OCI-LY3 (cell line): ENCODE results near the gene SHC4.

Experiments used
- H2AFZ ChIP-seq: fragments of 200-600, 300-600 bp; shearing (Covaris generic); 2 replicates; pipeline ENCODE4 v1.6.0; 2014; ENCODE audit warnings: antibody characterized with exemption, low read depth, low read length
- H3K27ac ChIP-seq: fragments of 200-600, 300-600 bp; sonication (generic); 2 replicates; pipeline ENCODE4 v1.5.1; 2014; ENCODE audit warnings: mild to moderate bottlenecking, low read length, moderate library complexity, mixed read lengths
- H3K27me3 ChIP-seq: fragments of 200-600, 300-600 bp; sonication (generic); 2 replicates; pipeline ENCODE4 v1.6.1; 2014; ENCODE audit warnings: low read depth, low read length, mixed read lengths
- H3K36me3 ChIP-seq: fragments of 200-600, 300-600 bp; sonication (generic); replicated peaks from 2 replicates; pipeline ENCODE3; 2014; ENCODE audit warnings: low read depth, low read length, mixed read lengths
- H3K4me1 ChIP-seq: fragments of 300-600, 200-600 bp; sonication (generic); 2 replicates; pipeline ENCODE4 v1.6.1; 2014; ENCODE audit warnings: low read length, mixed read lengths
- H3K4me2 ChIP-seq: fragments of 200-600, 300-600 bp; sonication (generic); 2 replicates; pipeline ENCODE4 v1.6.1; 2014; ENCODE audit warnings: low read length, mixed read lengths
- H3K4me3 ChIP-seq: fragments of 300-600, 200-600 bp; sonication (generic); 2 replicates; pipeline ENCODE4 v1.5.1; 2014; ENCODE audit warnings: antibody characterized with exemption, mild to moderate bottlenecking, low read length, moderate library complexity
- H3K79me2 ChIP-seq: fragments of 300-600, 200-600 bp; shearing (Covaris generic); 2 replicates; pipeline ENCODE4 v1.6.1; 2014; ENCODE audit warnings: mild to moderate bottlenecking, low read length, mixed read lengths
- H3K9ac ChIP-seq: fragments of 300-600, 200-600 bp; shearing (Covaris generic); 2 replicates; pipeline ENCODE4 v1.6.0; 2014; ENCODE audit warnings: mild to moderate bottlenecking, low read length, moderate library complexity
- H3K9me3 ChIP-seq: fragments of 200-600, 300-600 bp; shearing (Covaris generic); 2 replicates; pipeline ENCODE4 v1.6.1; 2014; ENCODE audit warnings: low read length, mixed read lengths; ENCODE audit not compliant: insufficient read depth
- H4K20me1 ChIP-seq: fragments of 200-600, 300-600 bp; sonication (generic); 2 replicates; pipeline ENCODE4 v1.6.1; 2016; ENCODE audit warnings: low read length, mixed read lengths; ENCODE audit not compliant: insufficient read depth
- CTCF ChIP-seq: fragments of 200-600, 300-600 bp; sonication (generic); IDR thresholded peaks from 2 replicates; pipeline ENCODE4 v1.5.1; 2014; ENCODE audit warnings: antibody characterized with exemption, low read length, low read depth
- EZH2phosphoT487 ChIP-seq: fragments of 200-600 bp; shearing (Covaris generic); IDR thresholded peaks from 2 replicates; pipeline ENCODE4 v1.6.1; 2018; ENCODE audit warnings: antibody characterized with exemption, mixed run types, low read depth

Gene SHC4

GRCh38 chr15:48810414-48811324, 153.1 kb downstream of the SHC4 start, which contains the start of gene CEP152:
CEP152 (minus strand) TSS chr15:48811069; CDS start chr15:48805649, 5,420 bp downstream.
- Histone ChIP-seq H3K27me3 (no peaks in the 10 kb centered on the region), H3K4me1 (peaks cover 19% of the 10 kb centered on the region), H3K27ac (peak within 1 kb of the TSS; percentile 45), H3K4me3 (peak within 1 kb of the TSS; percentile 94), H4K20me1 (0 out of 2 replicates have a peak, but pooled peaks cover 2% of the 10 kb centered on the region), H3K9me3 (no peaks in the 10 kb centered on the region), H3K9ac (peak within 1 kb of the TSS; percentile 96), H3K36me3 (no peaks in the 10 kb centered on the region), H3K4me2 (peak within 1 kb of the TSS; percentile 90), H2AFZ (peak within 1 kb of the TSS; percentile 100), H3K79me2 (peaks cover 46% of the 10 kb centered on the region)
- TF ChIP-seq CTCF (no peak), EZH2phosphoT487 (no peak)

- H3K27ac ChIP-seq, result no peak overlapping the region
- H3K9me3 ChIP-seq, result no peaks in the 10 kb centered on the region
- H2AFZ ChIP-seq, result no peak overlapping the region
- H3K36me3 ChIP-seq, result peaks cover 10% of the 10 kb centered on the region
- no peak overlapping the region for H3K9ac ChIP-seq
- H3K4me3 ChIP-seq, result no peak overlapping the region
- H4K20me1 ChIP-seq, result 0 out of 2 replicates have a peak, but pooled peaks cover 6% of the 10 kb centered on the region
- TF ChIP-seq EZH2phosphoT487 (no peak), CTCF (no peak)
- peaks cover 14% of the 10 kb centered on the region for H3K4me1 ChIP-seq
- no peaks in the 10 kb centered on the region for H3K27me3 ChIP-seq
- peaks cover 78% of the 10 kb centered on the region for H3K79me2 ChIP-seq
- H3K4me2 ChIP-seq, result no peak overlapping the region
Measured at GRCh38 chr15:48806151-48806550, 157.6 kb downstream of the SHC4 start.

GRCh38 chr15:48805591-48805990, 158.1 kb downstream of the SHC4 start:
- TF ChIP-seq CTCF (no peak), EZH2phosphoT487 (no peak)
- peaks cover 81% of the 10 kb centered on the region for H3K79me2 ChIP-seq
- no peak overlapping the region for H3K9ac ChIP-seq
- H4K20me1 ChIP-seq, result 0 out of 2 replicates have a peak, but pooled peaks cover 6% of the 10 kb centered on the region
- no peaks in the 10 kb centered on the region for H3K27me3 ChIP-seq
- peaks cover 14% of the 10 kb centered on the region for H3K4me1 ChIP-seq
- H3K4me3 ChIP-seq, result no peak overlapping the region
- H3K36me3 ChIP-seq, result peaks cover 10% of the 10 kb centered on the region
- H2AFZ ChIP-seq, result no peak overlapping the region
- H3K4me2 ChIP-seq, result no peak overlapping the region
- no peak overlapping the region for H3K27ac ChIP-seq
- no peaks in the 10 kb centered on the region for H3K9me3 ChIP-seq

GRCh38 chr15:48803877-48804276, 159.8 kb downstream of the SHC4 start:
- no peak overlapping the region for H3K4me3 ChIP-seq
- H3K9ac ChIP-seq, result no peak overlapping the region
- H2AFZ ChIP-seq, result no peak overlapping the region
- H3K79me2 ChIP-seq, result peaks cover 75% of the 10 kb centered on the region
- no peak overlapping the region for H3K27ac ChIP-seq
- H3K36me3 ChIP-seq, result peaks cover 10% of the 10 kb centered on the region
- H4K20me1 ChIP-seq, result 0 out of 2 replicates have a peak, but pooled peaks cover 10% of the 10 kb centered on the region
- TF ChIP-seq CTCF (no peak), EZH2phosphoT487 (no peak)
- H3K9me3 ChIP-seq, result no peaks in the 10 kb centered on the region
- H3K27me3 ChIP-seq, result no peaks in the 10 kb centered on the region
- no peak overlapping the region for H3K4me2 ChIP-seq
- H3K4me1 ChIP-seq, result 0 out of 2 replicates have a peak, but pooled peaks cover 3% of the 10 kb centered on the region
